ENCODE measurements around the gene TNFSF15.

The TNFSF15 gene

DNA sequence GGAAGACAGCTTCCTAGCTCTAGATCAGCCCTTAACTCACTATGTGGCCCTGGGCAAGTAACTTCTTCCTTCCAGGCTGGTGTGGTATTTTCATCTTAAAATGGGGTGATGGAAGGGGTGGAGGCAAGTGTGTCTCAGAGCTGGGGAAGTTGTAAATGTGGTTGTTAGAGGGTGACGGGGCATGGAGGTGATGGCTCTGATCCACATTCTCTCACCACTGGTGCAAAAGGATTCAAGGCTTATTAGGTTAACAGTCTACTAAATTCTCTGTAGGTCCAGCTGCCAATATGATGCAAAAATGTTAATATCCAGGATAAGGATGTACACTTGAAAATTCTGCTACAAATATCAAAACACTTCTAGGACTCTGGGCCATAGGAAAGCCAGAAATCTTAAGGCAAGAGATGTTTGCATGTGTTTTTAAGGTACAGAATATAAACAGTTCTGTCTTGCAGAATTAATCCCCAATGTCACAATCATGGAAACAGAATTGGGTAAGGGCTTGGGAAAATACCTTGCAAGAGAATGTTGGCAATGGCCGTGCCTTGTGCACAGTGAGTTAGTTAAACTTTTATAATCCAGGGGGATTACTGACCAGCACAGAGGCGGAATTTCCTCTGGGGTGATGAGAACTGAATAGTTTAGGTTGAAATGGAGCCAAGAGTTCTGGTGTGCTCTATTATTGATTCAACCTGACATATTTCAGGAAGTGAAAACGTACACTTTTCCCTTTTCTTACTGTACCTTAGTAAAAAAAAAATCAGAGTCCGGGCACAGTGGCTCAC, 19.8 kb downstream of the TNFSF15 start:
- no peak overlapping the region for H2AFZ ChIP-seq (ENCODE audit: low read depth, low read length)
- H3K9me3 ChIP-seq (ENCODE audit: insufficient read depth, low read length): no peaks in the 10 kb centered on the region
- H3K36me3 ChIP-seq (replicated peaks; ENCODE audit: low read depth, low read length): no peaks in the 10 kb centered on the region
- H4K20me1 ChIP-seq (ENCODE audit: insufficient read depth, low read length): no peaks in the 10 kb centered on the region
- peaks cover 52% of the 10 kb centered on the region for H3K27me3 ChIP-seq (ENCODE audit: low read depth, low read length)
- peak overlapping the region; percentile 13; the same call in 1 of the 2 replicates for H3K4me2 ChIP-seq (ENCODE audit: low read length)
- H3K27ac ChIP-seq (ENCODE audit: low read length): no peak overlapping the region
- H3K4me1 ChIP-seq (ENCODE audit: low read length): peaks cover 31% of the 10 kb centered on the region
- no peak for TF ChIP-seq CTCF (IDR thresholded peaks at IDR 0.05; ENCODE audit: low read depth, low read length)
- TF ChIP-seq EZH2phosphoT487 (IDR thresholded peaks at IDR 0.05; ENCODE audit: low read depth): no peak
- H3K79me2 ChIP-seq (ENCODE audit: low read length): no peaks in the 10 kb centered on the region
- H3K4me3 ChIP-seq (ENCODE audit: low read length): no peak overlapping the region
- H3K9ac ChIP-seq (ENCODE audit: low read length): no peak overlapping the region

DNA sequence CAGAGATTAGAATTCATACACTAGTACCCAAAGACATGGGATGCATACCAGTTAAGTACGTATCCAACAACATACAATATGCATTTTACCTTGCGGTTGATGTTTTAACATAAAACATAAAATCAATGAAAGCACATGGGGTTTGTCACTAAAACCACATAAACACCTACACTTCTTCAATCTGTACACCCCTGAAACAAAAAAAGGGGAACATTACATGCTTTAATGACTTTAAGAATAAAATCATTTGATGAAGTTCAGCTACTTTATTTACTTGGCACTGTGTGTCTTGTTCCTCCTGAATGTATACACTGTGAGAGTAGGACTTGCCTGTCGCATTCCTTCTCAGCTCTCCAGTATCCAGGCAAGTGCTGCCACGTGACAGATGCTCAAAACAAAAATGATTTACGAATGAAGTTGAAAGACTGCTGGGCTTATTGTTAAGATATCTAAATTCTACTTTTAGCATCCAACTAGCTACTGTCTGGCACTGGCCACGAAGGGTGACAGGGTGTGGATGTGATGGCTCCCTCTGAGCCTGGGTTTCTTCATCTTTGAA, 21.0 kb downstream of the TNFSF15 start:
- TF ChIP-seq CTCF (IDR thresholded peaks at IDR 0.05; ENCODE audit: low read depth, low read length): no peak
- no peak for TF ChIP-seq EZH2phosphoT487 (IDR thresholded peaks at IDR 0.05; ENCODE audit: low read depth)
- H3K4me1 ChIP-seq (ENCODE audit: low read length): peaks cover 31% of the 10 kb centered on the region
- H3K4me3 ChIP-seq (ENCODE audit: low read length): no peak overlapping the region
- no peak overlapping the region for H3K27ac ChIP-seq (ENCODE audit: low read length)
- H3K27me3 ChIP-seq (ENCODE audit: low read depth, low read length): peaks cover 65% of the 10 kb centered on the region
- no peak overlapping the region for H3K9ac ChIP-seq (ENCODE audit: low read length)
- H3K9me3 ChIP-seq (ENCODE audit: insufficient read depth, low read length): no peaks in the 10 kb centered on the region
- no peak overlapping the region for H2AFZ ChIP-seq (ENCODE audit: low read depth, low read length)
- no peaks in the 10 kb centered on the region for H3K36me3 ChIP-seq (replicated peaks; ENCODE audit: low read depth, low read length)
- no peaks in the 10 kb centered on the region for H4K20me1 ChIP-seq (ENCODE audit: insufficient read depth, low read length)
- H3K79me2 ChIP-seq (ENCODE audit: low read length): no peaks in the 10 kb centered on the region
- H3K4me2 ChIP-seq (ENCODE audit: low read length): peak overlapping the region; percentile 33

DNA sequence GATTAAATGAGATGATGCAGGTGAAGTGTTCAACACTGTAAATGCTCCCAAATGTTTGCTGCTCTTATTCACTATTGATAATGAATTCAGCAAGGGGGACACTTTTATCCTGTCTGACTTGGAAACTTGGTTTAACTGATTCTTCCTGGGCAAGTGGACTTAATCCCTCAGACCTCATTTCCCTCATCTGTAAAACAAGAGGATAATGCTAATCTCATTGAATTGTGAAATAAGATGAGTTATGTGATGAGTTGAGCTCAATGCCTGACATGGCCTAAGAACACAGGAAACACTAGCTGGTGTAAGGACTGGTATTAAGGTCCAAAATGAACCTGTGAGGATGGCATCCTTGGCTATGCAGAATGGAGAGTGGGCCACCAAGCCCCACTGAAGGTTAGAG, 23.3 kb downstream of the TNFSF15 start:
- Histone ChIP-seq H3K79me2 (ENCODE audit: low read length) (no peaks in the 10 kb centered on the region), H3K27me3 (ENCODE audit: low read depth, low read length) (peaks cover 79% of the 10 kb centered on the region), H3K4me1 (ENCODE audit: low read length) (peaks cover 36% of the 10 kb centered on the region), H3K4me3 (ENCODE audit: low read length) (no peak overlapping the region), H4K20me1 (ENCODE audit: insufficient read depth, low read length) (no peaks in the 10 kb centered on the region), H3K27ac (ENCODE audit: low read length) (no peak overlapping the region), H2AFZ (ENCODE audit: low read depth, low read length) (no peak overlapping the region), H3K4me2 (ENCODE audit: low read length) (no peak overlapping the region), H3K36me3 (replicated peaks; ENCODE audit: low read depth, low read length) (no peaks in the 10 kb centered on the region), H3K9me3 (ENCODE audit: insufficient read depth, low read length) (no peaks in the 10 kb centered on the region), H3K9ac (ENCODE audit: low read length) (no peak overlapping the region)
- no peak for TF ChIP-seq EZH2phosphoT487 (IDR thresholded peaks at IDR 0.05; ENCODE audit: low read depth)
- no peak for TF ChIP-seq CTCF (IDR thresholded peaks at IDR 0.05; ENCODE audit: low read depth, low read length)

DNA sequence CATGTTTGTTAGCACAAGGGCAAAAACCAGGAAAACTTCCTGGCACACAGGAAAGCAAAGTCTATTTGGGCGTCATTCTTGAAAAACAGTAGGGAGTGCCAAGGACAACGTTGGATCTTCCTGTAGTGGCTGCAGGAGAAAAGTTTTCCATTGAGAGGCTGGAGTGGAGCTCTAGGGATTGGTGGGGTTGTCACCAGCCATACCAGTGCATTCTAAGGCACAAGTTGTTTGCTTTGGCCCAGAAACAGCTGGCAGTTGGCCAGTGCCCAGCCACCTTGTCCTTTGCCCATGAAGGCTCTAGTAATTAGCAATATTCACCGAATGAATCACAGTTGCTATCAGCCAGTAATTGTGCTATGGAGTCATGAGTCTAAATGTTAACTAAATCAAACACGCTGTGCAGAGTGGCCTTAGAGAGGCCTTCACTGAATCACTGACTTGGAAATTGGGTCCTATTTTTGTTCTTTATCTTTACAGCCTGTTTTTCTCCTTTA, 26.4 kb downstream of the TNFSF15 start:
- H3K4me2 ChIP-seq (ENCODE audit: low read length): no peak overlapping the region

More for the DNA sequence above, 26.4 kb downstream of the TNFSF15 start:
- no peak overlapping the region for H2AFZ ChIP-seq (ENCODE audit: low read depth, low read length)
- peaks cover 17% of the 10 kb centered on the region for H3K4me1 ChIP-seq (ENCODE audit: low read length)
- H3K27ac ChIP-seq (ENCODE audit: low read length): no peak overlapping the region
- H3K27me3 ChIP-seq (ENCODE audit: low read depth, low read length): peaks cover 91% of the 10 kb centered on the region
- H3K36me3 ChIP-seq (replicated peaks; ENCODE audit: low read depth, low read length): no peaks in the 10 kb centered on the region
- TF ChIP-seq EZH2phosphoT487 (IDR thresholded peaks at IDR 0.05; ENCODE audit: low read depth) (no peak), CTCF (IDR thresholded peaks at IDR 0.05; ENCODE audit: low read depth, low read length) (no peak)
- H3K9ac ChIP-seq (ENCODE audit: low read length): no peak overlapping the region
- H3K79me2 ChIP-seq (ENCODE audit: low read length): no peaks in the 10 kb centered on the region
- no peaks in the 10 kb centered on the region for H3K9me3 ChIP-seq (ENCODE audit: insufficient read depth, low read length)
- H3K4me3 ChIP-seq (ENCODE audit: low read length): no peak overlapping the region
- no peaks in the 10 kb centered on the region for H4K20me1 ChIP-seq (ENCODE audit: insufficient read depth, low read length)
